SK-N-DZ (cell line): ENCODE data around the gene EEF1AKMT3.

Experiments used
- DNase-seq: peaks from one replicate; pipeline ENCODE4 v3.0.0-alpha.2; 2015; ENCODE audit warnings: low spot score

Gene EEF1AKMT3

DNA sequence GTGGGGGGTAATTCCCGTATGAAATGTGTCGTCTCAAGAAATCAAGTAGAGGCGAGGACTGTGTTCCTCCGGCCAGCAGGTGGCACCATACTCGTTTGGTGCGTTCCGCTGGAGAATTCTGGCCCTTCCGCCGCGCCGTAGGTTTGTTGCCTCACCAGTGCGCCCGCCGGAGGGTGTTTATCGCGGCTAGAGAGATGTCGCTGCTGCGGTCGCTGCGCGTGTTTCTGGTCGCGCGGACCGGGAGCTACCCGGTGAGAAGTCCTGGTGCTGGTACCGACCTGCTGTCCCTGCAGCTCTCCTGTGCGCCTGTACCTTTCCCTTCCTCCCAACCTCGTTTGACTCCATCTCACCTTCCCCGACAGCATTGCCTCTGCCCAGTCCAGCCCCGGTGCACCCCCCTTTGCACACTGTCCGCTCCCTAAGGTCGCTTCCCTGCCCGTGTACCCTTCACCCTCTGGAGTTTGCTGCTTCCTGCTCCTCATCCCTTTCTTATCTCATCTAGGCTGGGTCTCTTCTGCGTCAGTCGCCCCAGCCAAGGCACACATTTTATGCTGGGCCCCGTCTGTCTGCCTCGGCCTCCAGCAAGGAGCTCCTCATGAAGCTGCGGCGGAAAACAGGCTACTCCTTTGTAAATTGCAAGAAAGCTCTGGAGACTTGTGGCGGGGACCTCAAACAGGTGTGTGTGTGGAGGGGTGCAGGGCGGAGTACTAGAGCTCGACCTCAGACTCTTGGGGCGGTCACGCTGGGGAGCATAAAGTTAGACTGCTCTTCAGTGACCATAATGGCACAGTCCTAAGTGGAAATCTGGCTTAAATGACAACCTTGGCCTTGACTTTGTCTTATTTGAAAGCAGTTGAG lies 10.4 kb downstream of the EEF1AKMT3 start, which contains the start of gene TSFM:
TSS of gene TSFM (plus strand) at position 180 of the 858 bp plus-strand sequence. CDS start at position 195, 15 bp downstream.
- peak; percentile 91 for DNase-seq

DNA sequence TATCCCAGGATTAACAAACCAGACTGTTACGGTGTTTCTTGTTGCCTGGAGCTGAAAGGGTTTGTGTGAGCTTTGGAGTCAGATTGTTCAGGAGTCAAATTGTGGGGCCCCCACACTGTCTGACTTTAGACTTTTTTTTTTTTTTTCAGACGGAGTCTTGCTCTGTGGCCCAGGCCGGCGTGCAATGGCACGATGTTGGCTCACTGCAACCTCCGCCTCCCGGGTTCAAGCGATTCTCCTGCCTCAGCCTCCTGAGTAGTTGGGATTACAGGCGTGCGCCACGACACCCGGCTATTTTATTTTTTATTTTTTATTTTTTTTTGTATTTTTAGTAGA lies 11.0 kb downstream of the EEF1AKMT3 start:
- no peak for DNase-seq

DNA sequence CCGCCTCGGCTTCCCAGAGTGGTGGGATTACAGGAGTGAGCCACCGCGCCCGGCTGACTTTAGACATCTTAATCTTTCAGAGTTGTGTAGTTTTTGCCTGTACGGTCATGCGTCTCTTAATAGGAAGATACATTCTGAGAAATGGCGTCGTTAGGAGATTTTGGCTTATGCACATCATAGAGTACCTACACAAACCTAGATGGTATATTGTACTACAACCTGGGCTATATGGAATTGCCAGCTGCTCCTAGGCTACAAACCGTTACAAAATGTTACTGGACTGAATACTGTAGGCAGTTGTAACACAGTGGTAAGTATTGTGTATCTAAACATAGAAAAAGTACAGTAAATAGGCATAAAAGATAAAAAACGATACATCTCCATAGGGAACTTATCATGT lies 11.4 kb downstream of the EEF1AKMT3 start:
- DNase-seq, result no peak

DNA sequence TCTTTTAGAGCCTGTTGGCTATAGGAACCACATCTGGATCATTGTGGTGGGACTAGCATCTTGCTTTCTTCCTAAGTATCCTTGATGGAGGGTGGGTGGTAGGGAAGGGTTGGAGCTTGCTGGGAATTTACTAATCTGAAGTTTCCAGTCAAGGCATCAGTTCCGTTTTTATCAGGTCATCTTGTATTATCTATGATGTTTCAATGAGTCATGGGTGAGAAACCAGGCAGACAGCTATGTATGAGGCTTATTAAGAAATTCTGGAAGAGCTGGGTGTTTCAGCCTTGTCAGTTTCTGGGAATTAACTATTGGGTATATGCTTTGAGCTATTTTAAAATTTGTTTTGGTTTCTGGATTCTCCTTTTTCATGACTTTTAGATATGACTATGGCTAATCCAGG lies 21.5 kb downstream of the EEF1AKMT3 start:
- DNase-seq, result no peak

DNA sequence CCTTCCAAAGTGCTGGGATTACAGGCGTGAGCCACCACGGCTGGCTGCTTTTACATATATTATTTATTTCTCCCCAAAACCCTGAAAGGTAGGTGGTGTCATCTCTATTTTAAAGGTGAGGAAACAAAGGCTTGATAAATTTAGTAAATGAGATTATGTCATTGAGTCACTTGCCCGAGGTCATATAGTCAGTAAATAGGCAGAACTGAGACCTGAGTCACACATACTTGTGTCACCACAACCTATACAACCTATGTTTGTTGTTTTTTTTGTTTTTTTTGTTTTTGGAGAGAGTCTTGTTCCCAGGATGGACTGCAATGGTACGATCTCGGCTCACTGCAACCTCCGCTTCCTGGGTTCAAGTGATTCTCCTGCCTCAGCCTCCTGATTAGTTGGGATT lies 22.9 kb downstream of the EEF1AKMT3 start:
- no peak for DNase-seq

DNA sequence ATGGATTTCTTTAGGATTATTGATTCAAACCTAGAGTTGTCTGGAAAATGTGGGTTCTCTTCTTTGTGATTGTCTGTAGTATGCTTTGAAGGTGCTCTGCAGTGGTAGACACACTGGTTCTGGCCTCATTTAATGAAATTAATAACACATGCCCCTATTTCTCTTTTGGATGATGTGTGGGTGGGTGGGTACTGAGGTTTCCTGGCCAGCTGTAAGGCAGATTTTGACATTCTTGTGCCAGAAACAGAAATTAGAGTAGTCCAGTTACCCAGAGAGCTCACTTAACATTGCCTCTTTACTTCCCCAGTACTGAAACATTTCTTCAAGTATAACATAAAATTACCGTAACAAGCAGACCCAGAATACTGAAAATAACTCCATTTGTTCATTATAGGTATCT lies 24.6 kb downstream of the EEF1AKMT3 start:
- no peak for DNase-seq

DNA sequence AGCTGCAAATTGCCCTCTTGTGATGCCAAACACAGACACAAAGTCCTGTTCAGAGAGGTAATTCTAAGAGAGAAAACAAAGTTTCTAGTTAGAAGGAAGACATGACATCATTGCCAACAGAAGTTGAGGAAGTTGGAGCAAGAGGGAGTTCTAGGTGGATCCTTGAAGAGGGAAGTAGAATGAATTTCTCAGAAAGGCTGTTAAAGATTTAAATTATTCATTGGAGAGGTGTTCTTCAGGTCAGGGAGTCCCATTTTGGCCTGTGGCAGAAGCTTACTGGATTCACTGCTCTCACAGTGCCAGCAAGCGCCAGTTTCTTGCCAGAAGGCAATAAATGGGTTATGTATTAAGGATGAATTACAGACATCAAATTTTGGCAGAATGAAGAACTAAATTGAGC lies 25.5 kb downstream of the EEF1AKMT3 start:
- DNase-seq, result no peak

DNA sequence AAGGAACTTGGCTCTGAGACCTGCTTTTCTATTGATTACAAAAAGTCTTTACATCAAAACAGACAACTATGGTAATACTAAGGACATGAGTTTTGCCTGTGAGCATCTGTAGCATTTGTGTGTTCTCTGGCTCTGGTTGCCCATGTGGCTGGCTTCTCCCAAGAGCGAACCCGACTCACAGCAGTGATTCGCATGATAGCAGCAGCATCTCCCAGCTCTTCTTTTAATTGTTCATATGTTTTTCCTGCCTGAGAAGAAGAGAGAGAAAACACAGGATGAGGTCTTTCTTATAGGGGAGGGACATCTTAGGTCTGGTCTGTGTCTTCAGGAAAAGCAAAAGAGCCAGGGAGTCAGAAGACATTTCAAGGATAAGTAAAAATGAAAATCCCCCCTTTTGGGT lies 28.6 kb downstream of the EEF1AKMT3 start:
- no peak for DNase-seq

DNA sequence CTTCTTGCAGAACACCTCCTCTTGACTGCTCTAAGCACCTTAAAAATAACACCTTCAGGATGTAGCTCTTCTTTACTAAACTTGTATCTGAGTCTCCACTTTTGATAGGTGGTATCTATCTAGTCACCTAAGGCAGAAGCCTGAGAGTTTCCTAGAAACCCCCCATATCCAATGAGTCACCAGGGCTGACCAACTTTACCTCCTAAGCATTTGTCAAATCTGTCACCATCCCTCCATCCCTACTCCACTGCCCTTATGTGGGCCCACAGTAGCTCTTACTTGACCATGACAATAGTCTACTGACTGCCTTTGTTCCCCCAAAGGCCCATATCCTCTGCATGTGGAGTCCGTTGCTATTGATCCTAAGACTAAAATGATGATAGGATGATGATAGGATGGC lies 30.2 kb downstream of the EEF1AKMT3 start:
- no peak for DNase-seq

DNA sequence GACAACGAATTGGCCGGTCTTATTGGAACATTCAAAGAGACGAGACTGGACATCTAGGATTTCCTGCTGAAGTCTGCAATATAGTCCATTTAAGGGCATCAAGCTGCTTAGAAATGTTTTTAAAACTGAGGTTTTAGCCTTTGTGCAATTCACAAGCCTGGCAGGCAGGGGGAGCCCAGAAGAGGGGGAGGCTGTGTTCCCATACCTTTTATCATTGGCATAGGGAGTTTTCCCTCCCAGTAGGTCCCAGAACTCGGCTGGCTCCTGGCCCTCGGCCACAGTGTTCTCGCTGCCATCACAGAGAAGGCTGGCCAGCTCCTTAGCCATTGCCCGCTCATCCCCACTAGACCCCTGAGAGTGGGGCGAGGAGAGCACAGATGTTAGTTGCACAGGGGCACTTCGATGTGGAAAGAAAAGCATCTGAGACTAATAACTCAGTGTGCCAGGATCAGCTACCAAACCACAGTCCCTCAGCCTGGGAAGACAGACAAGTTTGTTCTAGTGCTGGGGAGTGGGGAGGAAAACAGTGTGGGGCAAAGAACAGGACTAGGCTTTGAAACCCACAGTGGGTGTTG lies 31.0 kb downstream of the EEF1AKMT3 start:
- DNase-seq, result no peak

DNA sequence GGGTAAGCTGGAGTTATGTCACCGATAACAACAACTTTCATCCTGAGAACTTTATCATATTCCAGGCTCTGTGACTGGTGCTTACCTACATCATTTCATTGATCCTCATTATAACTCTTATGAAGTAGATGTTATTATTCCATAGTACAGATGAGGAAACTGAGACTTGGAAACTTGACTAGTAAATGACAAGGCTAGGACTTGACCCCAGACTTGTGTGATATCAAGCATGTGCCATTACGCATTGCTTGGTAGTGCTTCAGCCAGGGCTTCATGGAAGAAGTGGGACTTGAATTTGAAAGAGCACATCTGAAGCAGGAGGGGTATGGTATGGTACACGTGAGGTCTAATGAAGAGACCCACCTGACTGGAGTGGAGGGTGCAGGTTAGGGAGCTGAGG lies 34.3 kb downstream of the EEF1AKMT3 start:
- DNase-seq, result no peak

DNA sequence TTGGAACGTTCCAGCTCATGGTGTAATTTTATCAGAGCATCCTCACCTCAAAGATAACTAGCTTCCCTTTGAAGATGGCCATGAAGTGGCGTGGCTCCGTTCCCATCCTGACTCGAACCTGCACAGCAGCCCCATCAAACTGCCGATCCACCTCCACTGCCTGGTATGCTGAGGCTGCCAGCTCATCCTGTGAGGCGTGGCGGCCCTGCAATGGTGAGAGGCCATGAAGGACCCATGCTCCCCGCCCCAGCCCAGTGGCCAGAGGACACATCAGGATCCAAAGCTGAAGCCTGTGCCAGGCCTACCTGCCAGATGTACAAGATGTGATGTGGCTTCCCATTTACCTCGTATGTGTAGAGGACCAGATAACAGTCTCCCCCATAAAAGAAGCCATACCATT lies 34.9 kb downstream of the EEF1AKMT3 start:
- DNase-seq, result no peak

DNA sequence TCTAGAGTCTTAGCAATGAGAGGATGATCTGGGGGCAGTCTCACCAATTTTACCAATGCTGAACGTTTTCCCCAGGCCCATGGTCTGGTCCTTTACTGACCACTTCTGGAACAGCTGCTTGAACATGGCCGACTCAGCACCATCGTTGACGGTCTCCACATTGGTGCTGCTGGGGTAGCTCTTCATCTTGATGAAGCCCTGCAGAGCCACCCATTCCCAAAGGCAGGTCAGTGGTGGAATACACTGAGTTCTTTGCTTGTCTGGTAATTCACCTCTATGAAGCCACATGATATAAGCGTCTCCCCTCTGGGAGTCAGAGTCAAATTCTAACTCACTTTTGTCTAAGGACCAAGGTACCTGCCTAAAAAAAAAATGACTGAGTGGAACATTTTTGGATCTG lies 35.9 kb downstream of the EEF1AKMT3 start:
- DNase-seq, result no peak

DNA sequence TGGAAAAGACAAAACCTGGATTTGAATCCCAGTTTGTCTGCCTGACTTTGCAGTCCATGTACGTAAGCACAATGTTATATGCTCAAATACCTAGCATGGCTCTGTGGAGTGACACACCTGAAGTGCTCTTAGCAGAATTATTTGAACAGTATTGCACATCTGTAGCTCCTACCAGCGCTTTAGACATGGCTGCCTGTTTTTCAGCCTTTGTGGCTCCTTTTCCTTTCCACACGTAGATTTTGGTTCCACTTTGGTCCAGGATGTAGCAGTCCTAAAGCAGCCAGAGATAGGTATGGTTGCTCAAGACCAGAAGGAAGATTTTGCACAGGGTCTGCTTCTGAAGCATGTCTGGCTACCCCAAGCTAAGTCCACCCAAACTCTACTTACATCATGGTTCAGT lies 37.0 kb downstream of the EEF1AKMT3 start:
- DNase-seq, result no peak

DNA sequence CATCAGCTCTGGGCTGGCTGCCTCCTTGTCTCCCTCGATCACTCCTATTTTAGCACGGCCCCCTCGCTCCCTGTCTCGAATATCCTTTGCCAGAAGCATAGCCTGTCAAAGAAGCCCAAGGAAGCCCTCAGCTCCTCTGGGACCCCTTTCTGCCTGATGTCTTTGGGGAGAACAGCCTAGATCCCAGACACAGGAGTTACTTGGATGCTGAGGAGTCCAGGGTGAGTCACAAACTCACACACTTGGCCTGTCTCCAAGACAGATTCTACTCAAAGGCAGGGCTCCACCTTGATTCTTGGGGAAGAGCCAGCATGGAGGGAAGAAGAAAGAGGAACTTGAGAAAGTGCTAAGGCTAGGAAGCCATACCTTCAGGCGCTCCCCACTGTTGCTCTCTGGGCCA lies 38.0 kb downstream of the EEF1AKMT3 start:
- DNase-seq, result no peak

DNA sequence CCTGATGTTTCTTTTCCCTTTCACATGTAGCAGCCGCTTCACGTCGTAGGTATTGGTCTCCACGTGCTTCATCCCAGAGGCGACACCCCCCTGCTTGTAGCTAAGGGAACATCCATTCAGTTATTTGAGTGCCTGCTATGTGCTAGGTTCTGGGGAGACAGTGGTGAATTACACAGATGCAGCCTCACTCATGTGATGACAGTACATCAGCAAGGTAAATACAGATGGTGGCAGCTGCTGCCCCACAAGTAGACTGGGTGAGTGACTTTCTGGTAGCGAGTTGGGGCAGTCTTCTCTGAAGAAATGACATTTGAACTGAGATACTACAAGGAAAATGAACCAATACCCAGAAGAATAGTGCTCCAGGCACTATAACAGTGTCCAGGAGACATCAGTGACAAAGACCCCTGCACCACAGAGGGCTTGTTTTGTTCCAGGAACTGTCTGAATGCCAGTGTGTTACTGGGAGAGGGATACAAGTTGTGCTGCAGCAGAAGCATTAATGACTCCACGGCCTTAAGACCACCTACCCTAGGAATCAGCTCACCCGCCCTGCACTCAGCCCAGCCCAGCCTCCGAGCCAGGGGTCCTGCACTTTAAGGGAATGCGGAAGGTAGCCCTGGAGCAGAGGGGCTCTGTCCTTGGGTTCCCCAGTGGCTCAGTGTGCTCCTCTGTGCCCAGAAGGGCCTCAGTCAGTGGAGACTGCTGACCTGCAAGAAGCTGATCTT lies 38.8 kb downstream of the EEF1AKMT3 start:
- no peak for DNase-seq

DNA sequence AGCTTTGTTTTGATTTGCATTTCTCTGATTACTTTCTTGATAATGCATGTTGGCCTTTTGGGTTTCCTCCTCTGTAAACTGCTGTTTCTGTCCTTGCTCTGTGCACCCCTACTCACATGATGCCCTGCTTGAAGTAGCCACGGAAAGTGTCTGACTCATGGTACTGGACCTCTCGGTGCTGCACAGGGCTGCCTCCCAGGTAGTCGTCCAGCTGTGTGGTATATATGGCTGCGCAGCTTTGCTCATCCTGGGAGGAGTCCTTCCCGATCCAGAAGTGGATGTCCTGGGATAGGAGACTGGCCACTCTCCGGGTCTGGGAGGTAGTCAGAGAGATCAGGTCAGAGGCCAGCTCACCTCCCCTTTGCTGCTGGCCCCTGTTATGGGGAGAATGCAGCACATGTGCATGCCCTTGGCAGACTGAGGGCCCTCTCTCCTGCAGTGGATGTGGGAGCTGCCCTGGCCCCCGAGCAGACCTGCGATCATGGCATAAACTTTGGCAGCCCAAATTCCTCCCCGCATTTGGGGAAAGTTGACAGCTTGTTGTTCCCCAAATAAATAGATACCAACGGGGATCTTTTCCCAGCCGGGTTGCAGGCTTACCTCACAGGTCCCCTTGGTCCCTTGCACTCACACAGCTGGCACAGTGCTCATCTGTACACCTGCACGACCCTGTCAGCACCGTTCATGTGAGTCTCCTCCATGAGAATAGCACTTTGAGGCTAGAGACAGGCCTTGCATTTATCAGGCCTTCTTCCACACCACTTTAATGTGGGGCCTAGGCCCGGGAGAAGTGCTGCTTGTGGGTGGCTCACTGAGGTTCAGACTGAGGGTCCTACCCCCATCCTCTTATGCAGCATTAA lies 40.9 kb downstream of the EEF1AKMT3 start:
- no peak for DNase-seq

DNA sequence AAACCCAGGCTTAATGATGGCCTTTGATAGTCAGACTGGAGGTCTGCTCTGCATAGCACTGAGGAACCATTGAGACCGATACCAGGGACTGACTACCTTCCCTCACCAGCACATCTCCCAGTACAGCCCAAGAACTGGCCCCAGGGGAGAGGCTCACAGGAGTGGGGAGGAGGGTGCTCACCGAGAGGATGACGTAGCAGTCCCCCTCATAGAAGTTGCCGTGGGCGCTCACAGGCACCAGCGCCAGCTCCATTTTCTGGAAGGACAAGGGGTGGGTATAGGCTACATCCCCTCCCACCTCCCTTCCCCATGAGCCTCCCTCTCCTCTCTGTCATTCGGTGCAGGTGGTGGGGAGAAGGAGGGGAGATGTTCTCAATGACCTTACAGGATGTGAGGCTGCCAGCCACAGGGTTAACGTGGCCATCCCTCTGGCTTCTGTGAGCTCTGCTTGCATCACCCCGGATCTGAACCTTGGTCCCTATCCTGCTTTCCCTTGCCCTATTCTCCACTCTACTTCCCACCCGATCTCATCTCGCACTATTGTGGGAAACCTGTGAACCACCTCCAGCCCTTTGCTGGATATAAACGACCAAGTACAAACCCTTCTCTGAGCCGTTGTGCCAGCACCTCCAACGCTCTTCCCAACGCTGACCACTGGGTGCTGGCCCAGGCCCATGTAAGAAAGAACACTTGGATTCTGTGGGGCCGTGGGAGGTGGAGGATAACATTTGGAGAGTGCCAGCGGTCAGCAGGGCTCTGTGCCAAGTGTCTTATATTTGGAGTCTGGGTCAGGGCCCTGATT lies 41.8 kb downstream of the EEF1AKMT3 start:
- no peak for DNase-seq

DNA sequence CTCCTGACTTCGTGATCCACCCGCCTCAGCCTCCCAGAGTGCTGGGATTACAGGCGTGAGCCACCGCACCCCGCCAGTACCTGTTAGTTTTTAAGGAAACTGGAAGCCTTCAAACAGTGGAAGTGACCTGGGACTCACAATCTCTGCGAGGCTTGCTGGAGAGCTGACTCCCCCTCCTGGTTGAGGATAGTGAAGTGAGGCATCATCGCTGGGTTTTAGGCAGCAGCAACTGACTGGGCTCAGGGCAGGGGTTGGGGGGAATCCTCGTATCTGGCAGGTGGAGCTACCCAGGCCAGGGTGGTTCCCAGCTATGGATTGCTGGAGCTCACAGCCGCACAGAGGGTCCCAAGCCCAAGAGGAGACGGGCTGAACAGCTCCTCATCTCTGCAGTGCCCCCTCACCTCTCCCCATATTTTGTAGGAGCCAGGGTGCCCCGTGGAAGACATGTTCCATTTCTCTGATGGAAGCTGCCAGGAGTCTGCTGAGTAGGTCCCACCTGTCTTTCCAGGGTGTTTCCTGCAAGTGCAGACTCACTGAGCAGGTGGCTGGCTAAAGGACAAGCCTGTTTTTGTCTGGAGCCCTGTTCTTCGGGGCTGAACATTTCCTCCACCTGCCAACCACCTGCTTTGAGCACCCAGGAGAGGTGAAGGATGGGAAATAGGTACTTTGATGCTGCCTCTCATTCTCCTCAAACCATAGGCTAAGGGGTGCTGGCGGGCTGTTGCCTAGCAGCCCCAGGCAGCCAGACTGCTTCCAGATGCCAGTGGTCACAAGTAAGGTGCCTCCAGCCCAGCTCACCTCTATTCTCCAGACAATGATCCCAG lies 43.0 kb downstream of the EEF1AKMT3 start:
- no peak for DNase-seq
